HepG2 (cell line): ENCODE measurements around the gene MOK. TPM values are rescaled to one million over a fixed set of nuclear protein-coding genes. Genes with fewer than 3 reads are reported as not detected.
A peak's percentile ranks its signal among the peaks of the same experiment; 100 is the strongest.

Experiments
- BRCA1 ChIP-seq: sonication (generic); formaldehyde crosslinking; IDR thresholded peaks from 2 replicates; pipeline ENCODE4 v1.4.0; 2020; ENCODE audit warnings: missing genetic modification reagents
- FOXJ3 ChIP-seq: sonication (generic); formaldehyde crosslinking; IDR thresholded peaks from 2 replicates; pipeline ENCODE4 v1.4.0; 2020; ENCODE audit warnings: missing genetic modification reagents, mild to moderate bottlenecking, borderline replicate concordance
- KAT8 ChIP-seq: IDR thresholded peaks from 2 replicates; pipeline ENCODE4 v1.6.1; 2016; ENCODE audit warnings: missing genetic modification reagents, missing compliant biosample characterization
- KDM1A ChIP-seq: IDR thresholded peaks from 2 replicates; pipeline ENCODE4 v1.6.1; 2016; ENCODE audit warnings: missing compliant biosample characterization
- KMT2B ChIP-seq: IDR thresholded peaks from 2 replicates; pipeline ENCODE4 v1.6.1; 2016; ENCODE audit warnings: missing genetic modification reagents, missing compliant biosample characterization
- MYNN ChIP-seq: sonication (generic); formaldehyde crosslinking; IDR thresholded peaks from 2 replicates; pipeline ENCODE4 v1.4.0; 2020; ENCODE audit warnings: mild to moderate bottlenecking, low read depth, missing genetic modification reagents
- NR1H2 ChIP-seq: sonication (generic); formaldehyde crosslinking; IDR thresholded peaks from 2 replicates; pipeline ENCODE4 v1.8.1; 2022; ENCODE audit warnings: low read depth, missing genetic modification reagents, borderline replicate concordance
- SIN3B ChIP-seq: fragments of 150-350 bp; IDR thresholded peaks from 2 replicates; pipeline ENCODE4 v1.6.1; 2014; ENCODE audit warnings: low read length
- SMARCE1 ChIP-seq: fragments of 450-650 bp; IDR thresholded peaks from 2 replicates; pipeline ENCODE4 v1.6.1; 2017; ENCODE audit warnings: borderline replicate concordance
- STAT5B ChIP-seq: sonication (generic); formaldehyde crosslinking; IDR thresholded peaks from 2 replicates; pipeline ENCODE4 v1.4.0; 2020; ENCODE audit warnings: missing genetic modification reagents
- ZFP41 ChIP-seq: sonication (generic); formaldehyde crosslinking; IDR thresholded peaks from 2 replicates; pipeline ENCODE4 v1.4.0; 2020; ENCODE audit warnings: mild to moderate bottlenecking, missing genetic modification reagents, borderline replicate concordance
- ZMAT3 ChIP-seq: sonication (generic); formaldehyde crosslinking; conservative IDR thresholded peaks from 2 replicates; pipeline ENCODE4 v1.7.0; 2021; ENCODE audit warnings: missing genetic modification reagents
- ZNF496 ChIP-seq: sonication (generic); formaldehyde crosslinking; IDR thresholded peaks from 2 replicates; pipeline ENCODE4 v1.8.1; 2023; ENCODE audit warnings: mild to moderate bottlenecking, moderate library complexity, missing genetic modification reagents; ENCODE audit not compliant: insufficient replicate concordance
- polyA plus RNA-seq, 8 experiments: library from polyadenylated mRNA; depleted of rRNA in 3 of 8; stranded (reverse) in 7 of 8; unstranded in 1 of 8; fragments of >200 nt; fragmentation: Illumina TruSeq in 4 of 8; extraction: Trizol in 4 of 8; gene quantifications; 2 replicates each; pipeline versions ENCODE4 v1.2.1 to v1.2.3, GENCODE V29; 2011 to 2016; ENCODE audit warnings: low read depth in 4 of 8, missing spikeins in 1 of 8, mixed read lengths in 1 of 8; ENCODE audit not compliant: insufficient read depth in 1 of 8
- total RNA-seq, 5 experiments: library from RNA; depleted of rRNA; stranded (reverse); fragments of >200 nt; fragmentation: Illumina TruSeq; extraction: Trizol; gene quantifications; 2 replicates each; pipeline ENCODE4 v1.2.3, GENCODE V29; 2016; ENCODE audit warnings: low read depth in 1 of 5
- TF ChIP-seq, protein P1 (sequence below): sonication (generic); formaldehyde crosslinking; IDR thresholded peaks from 2 replicates; pipeline ENCODE4 v1.4.0; 2020; ENCODE audit warnings: missing genetic modification reagents
- TF ChIP-seq, protein P2 (sequence below): sonication (generic); formaldehyde crosslinking; IDR thresholded peaks from 2 replicates; pipeline ENCODE4 v1.5.1; 2020; ENCODE audit warnings: missing genetic modification reagents, mild to moderate bottlenecking, borderline replicate concordance
- TF ChIP-seq, protein P3 (sequence below): IDR thresholded peaks from 2 replicates; pipeline ENCODE4 v1.6.1; 2016; ENCODE audit warnings: mild to moderate bottlenecking
- TF ChIP-seq, protein P4 (sequence below): sonication (generic); formaldehyde crosslinking; conservative IDR thresholded peaks from 2 replicates; pipeline ENCODE4 v1.8.0; 2022; ENCODE audit warnings: missing genetic modification reagents
- TF ChIP-seq, protein P5 (sequence below): sonication (generic); formaldehyde crosslinking; IDR thresholded peaks from 2 replicates; pipeline ENCODE4 v1.8.0; 2022; ENCODE audit warnings: mild to moderate bottlenecking, missing genetic modification reagents, moderate library complexity
- TF ChIP-seq, protein P6 (sequence below): sonication (generic); formaldehyde crosslinking; IDR thresholded peaks from 2 replicates; pipeline ENCODE4 v1.4.0; 2020; ENCODE audit warnings: missing genetic modification reagents

MOK gene
- total and polyA plus RNA-seq, 2 of the 13 experiments (the other 11 are each of a cell fraction or from before 2014, with no cell fraction given): 15.3 to 16.9 TPM

DNA sequence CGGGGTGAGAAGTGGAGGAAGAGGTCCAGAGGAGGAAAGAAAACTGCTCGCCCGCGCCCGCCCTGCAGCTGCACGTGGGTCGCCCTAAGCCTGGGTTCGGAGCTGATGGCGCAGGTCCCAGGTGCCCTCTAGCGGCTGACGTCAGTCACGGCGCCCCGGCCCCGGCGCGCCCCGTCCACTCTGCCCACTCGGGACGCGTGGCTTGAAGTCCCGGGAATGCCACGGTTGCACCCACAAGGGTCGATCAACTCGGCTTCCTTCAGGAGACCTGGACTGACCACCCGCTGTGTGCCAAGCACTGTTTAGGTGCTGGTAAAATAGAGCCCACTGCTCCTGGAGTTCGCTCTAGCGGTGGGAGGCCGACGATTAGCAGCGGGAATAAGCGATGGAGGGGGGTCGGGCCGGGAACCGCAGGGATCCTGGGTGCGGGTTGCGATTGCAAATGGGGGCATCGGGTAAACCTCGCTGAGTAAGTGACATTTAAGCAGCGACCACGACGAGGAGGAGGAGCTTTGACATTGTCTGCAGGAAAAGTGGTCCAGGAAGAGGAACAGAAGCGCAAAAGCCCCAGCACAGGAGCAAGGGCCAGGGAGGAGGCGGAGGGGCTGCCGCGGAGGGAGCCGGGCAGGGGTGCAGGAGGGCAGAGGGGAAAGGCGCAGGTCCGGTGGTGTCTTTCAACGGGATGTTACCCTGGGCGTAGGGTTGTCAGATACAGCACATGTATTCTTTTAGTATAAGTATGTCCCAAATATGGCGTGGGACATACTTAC is 9.5 kb upstream of the MOK start (continued):
- TF ChIP-seq KDM1A (CRISPR knock-in tag) (0 out of 2 replicates have a peak, but pooled peaks have one; percentile 26), MYNN (CRISPR knock-in tag) (no peak), SMARCE1 (no peak), ZMAT3 (no peak), KMT2B (CRISPR knock-in tag) (0 out of 2 replicates have a peak, but pooled peaks have one; percentile 34), NR1H2 (CRISPR knock-in tag) (no peak), BRCA1 (CRISPR knock-in tag) (no peak), ZFP41 (CRISPR knock-in tag) (no peak), SIN3B (no peak), KAT8 (peak; percentile 60; the same call in 1 of the 2 replicates), STAT5B (CRISPR knock-in tag) (no peak), FOXJ3 (CRISPR knock-in tag) (0 out of 2 replicates have a peak, but pooled peaks have one; percentile 33), ZNF496 (CRISPR knock-in tag) (no peak)
- TF ChIP-seq, protein P1, sequence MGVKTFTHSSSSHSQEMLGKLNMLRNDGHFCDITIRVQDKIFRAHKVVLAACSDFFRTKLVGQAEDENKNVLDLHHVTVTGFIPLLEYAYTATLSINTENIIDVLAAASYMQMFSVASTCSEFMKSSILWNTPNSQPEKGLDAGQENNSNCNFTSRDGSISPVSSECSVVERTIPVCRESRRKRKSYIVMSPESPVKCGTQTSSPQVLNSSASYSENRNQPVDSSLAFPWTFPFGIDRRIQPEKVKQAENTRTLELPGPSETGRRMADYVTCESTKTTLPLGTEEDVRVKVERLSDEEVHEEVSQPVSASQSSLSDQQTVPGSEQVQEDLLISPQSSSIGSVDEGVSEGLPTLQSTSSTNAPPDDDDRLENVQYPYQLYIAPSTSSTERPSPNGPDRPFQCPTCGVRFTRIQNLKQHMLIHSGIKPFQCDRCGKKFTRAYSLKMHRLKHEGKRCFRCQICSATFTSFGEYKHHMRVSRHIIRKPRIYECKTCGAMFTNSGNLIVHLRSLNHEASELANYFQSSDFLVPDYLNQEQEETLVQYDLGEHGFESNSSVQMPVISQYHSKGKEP (CRISPR knock-in tag): no peak
- TF ChIP-seq, protein P2, sequence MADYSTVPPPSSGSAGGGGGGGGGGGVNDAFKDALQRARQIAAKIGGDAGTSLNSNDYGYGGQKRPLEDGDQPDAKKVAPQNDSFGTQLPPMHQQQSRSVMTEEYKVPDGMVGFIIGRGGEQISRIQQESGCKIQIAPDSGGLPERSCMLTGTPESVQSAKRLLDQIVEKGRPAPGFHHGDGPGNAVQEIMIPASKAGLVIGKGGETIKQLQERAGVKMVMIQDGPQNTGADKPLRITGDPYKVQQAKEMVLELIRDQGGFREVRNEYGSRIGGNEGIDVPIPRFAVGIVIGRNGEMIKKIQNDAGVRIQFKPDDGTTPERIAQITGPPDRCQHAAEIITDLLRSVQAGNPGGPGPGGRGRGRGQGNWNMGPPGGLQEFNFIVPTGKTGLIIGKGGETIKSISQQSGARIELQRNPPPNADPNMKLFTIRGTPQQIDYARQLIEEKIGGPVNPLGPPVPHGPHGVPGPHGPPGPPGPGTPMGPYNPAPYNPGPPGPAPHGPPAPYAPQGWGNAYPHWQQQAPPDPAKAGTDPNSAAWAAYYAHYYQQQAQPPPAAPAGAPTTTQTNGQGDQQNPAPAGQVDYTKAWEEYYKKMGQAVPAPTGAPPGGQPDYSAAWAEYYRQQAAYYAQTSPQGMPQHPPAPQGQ: no peak
- TF ChIP-seq, protein P3, sequence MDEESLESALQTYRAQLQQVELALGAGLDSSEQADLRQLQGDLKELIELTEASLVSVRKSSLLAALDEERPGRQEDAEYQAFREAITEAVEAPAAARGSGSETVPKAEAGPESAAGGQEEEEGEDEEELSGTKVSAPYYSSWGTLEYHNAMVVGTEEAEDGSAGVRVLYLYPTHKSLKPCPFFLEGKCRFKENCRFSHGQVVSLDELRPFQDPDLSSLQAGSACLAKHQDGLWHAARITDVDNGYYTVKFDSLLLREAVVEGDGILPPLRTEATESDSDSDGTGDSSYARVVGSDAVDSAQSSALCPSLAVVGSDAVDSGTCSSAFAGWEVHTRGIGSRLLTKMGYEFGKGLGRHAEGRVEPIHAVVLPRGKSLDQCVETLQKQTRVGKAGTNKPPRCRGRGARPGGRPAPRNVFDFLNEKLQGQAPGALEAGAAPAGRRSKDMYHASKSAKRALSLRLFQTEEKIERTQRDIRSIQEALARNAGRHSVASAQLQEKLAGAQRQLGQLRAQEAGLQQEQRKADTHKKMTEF (CRISPR knock-in tag): peak; percentile 80
- TF ChIP-seq, protein P4, sequence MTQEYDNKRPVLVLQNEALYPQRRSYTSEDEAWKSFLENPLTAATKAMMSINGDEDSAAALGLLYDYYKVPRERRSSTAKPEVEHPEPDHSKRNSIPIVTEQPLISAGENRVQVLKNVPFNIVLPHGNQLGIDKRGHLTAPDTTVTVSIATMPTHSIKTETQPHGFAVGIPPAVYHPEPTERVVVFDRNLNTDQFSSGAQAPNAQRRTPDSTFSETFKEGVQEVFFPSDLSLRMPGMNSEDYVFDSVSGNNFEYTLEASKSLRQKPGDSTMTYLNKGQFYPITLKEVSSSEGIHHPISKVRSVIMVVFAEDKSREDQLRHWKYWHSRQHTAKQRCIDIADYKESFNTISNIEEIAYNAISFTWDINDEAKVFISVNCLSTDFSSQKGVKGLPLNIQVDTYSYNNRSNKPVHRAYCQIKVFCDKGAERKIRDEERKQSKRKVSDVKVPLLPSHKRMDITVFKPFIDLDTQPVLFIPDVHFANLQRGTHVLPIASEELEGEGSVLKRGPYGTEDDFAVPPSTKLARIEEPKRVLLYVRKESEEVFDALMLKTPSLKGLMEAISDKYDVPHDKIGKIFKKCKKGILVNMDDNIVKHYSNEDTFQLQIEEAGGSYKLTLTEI (CRISPR knock-in tag): no peak
- TF ChIP-seq, protein P5, sequence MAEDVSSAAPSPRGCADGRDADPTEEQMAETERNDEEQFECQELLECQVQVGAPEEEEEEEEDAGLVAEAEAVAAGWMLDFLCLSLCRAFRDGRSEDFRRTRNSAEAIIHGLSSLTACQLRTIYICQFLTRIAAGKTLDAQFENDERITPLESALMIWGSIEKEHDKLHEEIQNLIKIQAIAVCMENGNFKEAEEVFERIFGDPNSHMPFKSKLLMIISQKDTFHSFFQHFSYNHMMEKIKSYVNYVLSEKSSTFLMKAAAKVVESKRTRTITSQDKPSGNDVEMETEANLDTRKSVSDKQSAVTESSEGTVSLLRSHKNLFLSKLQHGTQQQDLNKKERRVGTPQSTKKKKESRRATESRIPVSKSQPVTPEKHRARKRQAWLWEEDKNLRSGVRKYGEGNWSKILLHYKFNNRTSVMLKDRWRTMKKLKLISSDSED (CRISPR knock-in tag): no peak
- TF ChIP-seq, protein P6, sequence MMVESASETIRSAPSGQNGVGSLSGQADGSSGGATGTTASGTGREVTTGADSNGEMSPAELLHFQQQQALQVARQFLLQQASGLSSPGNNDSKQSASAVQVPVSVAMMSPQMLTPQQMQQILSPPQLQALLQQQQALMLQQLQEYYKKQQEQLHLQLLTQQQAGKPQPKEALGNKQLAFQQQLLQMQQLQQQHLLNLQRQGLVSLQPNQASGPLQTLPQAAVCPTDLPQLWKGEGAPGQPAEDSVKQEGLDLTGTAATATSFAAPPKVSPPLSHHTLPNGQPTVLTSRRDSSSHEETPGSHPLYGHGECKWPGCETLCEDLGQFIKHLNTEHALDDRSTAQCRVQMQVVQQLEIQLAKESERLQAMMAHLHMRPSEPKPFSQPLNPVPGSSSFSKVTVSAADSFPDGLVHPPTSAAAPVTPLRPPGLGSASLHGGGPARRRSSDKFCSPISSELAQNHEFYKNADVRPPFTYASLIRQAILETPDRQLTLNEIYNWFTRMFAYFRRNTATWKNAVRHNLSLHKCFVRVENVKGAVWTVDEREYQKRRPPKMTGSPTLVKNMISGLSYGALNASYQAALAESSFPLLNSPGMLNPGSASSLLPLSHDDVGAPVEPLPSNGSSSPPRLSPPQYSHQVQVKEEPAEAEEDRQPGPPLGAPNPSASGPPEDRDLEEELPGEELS (CRISPR knock-in tag): peak; percentile 57
